ENCODE data around the gene KCNAB1.
"Not testable (repeated sequence)": the region's sequence is repeated elsewhere in the genome, so short reads cannot be mapped to it uniquely, and the experiment has no call there.

The KCNAB1 gene

DNA sequence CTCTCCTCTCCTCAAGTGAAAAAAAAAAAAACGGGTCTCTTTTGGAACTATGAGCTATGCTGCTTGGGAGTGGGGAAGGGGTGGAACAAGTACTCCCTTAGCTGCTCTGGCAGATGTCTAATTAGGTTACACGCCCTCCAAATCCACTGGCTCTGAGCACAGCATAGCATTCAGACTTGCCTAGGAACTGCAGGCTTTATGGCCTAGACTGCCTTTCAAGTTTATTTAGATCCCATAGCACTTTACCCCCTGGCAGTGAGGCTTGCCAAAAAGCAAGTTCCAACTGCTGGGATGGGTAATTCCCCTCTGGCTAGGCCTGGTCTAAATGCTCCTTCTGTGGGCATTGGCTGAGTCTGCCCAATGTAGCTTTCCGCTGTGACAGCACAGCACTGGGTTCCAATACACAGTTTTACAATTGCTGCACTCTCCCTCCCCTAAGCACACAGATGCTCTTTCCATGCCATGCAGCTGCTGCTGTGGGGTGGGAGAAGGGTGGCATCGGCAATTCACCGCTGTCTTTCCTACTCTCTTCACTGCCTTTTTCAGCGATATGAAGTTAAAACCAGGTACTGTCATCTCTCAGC, 152.8 kb downstream of the KCNAB1 start:
- no peak for DNase-seq

DNA sequence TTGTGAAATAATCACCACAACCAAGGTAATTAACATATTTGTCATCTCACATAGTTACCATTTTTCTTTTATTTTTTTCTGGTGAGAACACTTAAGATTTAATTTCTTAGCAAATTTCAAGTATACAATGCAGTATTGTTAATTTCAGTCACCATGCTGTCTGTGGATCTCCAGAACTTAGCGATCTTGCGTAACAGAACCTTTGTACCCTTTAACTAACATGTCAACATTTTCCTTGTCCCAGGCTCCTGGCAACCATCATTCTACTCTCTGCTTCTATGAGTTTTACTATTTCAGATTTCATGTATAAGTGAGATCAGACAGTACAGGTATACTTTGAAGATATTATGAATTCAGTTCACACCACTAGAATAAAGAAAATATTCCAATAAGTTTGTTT, 154.4 kb downstream of the KCNAB1 start:
- DNase-seq = no peak

DNA sequence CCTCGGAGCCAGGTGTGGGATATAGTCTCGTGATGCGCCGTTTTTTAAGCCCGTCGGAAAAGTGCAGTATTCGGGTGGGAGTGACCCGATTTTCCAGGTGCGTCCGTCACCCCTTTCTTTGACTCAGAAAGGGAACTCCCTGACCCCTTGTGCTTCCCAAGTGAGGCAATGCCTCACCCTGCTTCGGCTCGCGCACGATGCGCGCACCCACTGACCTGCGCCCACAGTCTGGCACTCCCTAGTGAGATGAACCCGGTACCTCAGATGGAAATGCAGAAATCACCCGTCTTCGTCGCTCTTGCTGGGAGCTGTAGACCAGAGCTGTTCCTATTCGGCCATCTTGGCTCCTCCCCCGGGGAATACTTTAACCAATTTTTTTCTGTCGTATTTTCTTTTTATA, 164.3 kb downstream of the KCNAB1 start:
- DNase-seq = not testable (repeated sequence)

DNA sequence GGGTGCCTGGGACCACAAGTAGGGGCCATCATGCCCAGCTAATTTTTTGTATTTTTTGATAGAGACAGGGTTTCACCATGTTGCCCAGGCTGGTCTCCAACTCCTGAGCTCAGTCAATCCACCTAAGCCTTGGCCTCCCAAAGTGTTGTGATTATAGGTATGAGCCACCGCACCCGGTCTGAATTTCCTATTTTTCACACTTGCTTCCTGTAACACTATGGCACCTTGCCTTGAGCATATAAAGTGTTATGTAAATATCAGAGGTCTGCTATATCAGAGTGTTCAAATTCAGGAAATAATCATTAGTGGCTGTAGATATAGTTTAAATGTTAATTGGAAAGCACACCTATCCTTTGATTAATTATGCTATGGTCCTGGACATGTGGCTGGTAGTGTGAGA, 165.2 kb downstream of the KCNAB1 start:
- DNase-seq = no peak

DNA sequence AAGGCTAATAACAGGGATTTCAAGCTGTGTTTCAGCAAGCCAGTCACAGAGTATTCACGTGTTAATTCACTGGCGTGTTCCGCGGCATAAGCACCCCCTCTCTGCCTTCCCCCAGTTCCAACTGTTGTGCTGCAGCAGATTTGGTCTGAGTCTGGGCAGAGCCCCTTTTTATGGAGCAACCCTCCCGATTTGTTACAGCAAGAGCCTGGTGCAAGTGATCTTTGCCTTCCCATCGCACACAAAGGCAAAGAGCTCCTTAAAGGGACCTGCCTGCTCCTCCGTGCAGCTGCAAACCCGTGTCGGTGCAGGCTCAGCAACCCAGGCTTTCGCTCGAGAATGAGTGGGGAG, 170.5 kb downstream of the KCNAB1 start:
- no peak for DNase-seq

DNA sequence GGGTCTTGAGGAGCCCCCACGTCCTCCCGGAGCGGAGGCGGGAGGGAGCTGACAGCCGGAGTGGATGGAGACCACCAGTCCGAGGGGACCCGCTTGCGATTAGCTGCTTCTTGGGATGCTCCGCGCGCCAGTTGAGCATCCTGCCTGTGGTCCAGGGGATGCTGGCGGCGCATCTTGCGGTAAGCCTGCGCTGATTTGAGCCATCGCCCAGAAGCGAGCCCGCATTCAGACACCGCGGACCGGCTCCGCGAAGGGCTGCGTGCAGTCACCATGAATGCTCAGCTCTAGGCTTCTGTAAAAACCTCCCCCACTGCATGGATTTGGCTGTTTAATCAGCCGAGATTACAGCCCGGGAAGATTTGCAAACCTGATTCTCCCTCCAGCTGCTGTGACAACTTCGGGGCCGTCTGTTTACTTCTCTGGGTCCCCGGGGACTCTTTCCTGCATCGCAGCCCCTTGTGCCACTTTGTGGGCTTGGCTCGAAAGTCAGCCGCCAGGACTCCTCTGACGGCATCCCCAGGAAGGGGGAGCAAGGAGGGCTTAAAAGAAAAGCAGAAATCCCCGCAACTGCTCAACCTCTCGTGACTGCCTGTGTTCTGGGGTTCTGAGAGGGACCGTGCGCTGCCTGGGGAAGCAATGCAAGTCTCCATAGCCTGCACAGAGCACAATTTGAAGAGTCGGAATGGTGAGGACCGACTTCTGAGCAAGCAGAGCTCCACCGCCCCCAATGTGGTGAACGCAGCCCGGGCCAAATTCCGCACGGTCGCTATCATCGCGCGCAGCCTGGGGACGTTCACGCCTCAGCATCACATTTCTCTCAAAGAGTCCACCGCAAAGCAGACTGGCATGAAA, 171.1 kb downstream of the KCNAB1 start:
- no peak for DNase-seq

DNA sequence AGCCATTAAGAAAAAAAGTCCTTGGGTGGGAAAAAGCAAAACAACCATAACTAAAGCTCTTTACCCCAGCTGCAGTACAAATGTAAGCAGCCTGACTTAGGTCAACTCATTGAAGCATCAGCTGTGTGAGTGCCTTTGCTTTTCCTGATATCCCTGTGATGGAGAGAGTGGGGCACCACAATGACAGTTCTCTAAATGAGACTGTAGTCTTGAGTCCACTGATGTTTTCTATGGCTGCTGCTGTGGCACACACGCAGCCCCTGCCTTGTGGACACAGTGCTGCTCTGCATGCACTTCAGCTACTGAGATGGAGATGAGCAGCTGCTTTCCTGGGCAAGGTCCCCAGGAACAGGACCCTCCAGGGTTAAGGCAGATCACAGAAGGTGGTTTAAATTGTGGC, 173.2 kb downstream of the KCNAB1 start:
- no peak for DNase-seq

DNA sequence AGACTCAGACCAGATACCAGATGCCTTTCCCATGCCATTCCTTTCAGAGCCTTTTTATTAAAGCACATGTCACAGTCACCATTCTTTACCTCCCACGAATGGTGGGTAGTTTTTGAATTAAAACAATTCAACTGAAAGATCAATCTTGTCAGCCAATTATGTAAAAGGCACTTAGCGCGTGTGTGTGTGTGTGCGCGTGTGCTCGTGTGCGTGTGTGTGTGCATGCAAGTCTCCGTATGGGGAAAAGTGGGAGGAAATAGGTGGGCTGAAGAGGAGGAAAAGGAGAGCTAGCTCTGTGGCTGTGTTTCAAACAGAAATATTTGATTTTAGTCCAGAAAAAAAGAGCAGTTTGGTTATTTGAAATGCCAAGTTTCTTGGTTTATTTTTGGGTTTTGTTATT, 177.2 kb downstream of the KCNAB1 start:
- no peak for DNase-seq

DNA sequence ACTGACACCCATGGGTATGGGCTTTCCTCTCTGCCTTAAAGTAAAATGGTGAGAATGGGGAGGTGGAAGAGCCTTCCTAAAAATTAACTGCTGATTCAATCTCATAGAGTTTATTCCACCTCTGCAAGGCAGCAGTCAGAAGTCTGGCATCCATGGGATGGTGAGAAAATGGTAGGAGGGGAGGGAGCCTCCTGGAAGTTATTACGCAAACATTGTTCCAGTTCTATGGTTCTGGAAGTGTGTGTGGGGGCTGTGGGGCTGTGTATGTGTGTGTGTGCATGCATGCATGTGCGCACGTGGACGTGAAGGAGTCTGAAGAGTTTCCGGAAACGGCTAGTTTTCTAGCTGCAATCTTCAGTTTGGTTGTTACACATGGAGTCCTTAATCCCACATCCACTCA, 177.6 kb downstream of the KCNAB1 start:
- DNase-seq = no peak

DNA sequence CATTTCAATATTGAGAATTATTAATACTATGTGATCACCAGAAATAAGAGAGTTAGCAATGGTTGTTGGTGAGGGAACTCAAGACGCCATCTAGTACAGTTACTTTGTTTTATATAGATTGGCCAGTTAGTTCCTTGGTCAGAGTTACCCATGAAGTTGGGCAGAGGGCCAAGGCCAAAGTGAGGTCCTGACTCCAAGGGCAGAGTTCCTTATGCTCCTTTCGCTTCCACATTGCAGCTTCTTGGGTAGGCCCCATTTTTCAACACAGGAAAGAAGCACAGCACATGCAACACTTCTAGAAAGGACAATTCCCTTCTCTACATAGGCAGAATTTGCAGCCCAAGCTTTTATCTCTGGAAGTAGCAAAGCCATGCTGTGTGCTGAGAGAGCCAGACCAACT, 178.6 kb downstream of the KCNAB1 start:
- peak; percentile 33 for DNase-seq

DNA sequence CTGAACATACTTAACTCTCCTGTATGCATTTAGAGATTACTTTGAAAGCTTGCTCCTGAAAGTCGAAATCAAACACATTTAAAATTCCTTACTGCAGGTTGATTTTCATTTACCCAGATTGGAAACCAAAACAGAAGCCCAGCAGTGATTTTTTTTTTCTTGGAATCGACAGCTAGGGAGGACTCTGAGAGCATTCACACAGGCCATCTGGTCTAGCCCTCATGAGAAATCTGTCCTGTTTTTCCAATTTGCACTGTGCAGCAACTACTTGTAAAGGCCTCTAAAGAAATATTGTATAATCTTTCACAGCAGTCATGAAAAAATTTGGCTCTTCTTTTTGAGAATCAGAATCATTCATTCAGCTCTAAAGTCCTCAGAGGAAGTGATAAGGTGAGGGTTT, 179.2 kb downstream of the KCNAB1 start:
- DNase-seq = no peak

DNA sequence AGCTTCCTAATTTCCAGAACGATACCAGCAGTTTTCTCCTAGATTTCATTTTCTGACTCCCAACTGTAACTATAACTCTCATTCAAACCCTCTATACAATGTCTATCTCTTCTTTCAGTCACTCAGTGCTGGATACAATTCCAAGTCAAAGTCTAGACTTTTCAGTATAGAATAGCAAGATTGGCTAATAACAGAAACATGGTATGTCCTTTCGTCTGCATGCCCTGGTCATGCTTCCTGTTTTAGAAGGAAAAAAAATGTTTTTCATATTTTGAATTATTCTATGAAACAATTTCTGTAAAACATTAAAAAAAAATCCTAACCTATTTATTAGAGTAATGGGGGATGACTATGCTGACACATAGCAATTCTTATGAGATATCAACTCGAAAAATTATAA, 180.0 kb downstream of the KCNAB1 start:
- no peak for DNase-seq

DNA sequence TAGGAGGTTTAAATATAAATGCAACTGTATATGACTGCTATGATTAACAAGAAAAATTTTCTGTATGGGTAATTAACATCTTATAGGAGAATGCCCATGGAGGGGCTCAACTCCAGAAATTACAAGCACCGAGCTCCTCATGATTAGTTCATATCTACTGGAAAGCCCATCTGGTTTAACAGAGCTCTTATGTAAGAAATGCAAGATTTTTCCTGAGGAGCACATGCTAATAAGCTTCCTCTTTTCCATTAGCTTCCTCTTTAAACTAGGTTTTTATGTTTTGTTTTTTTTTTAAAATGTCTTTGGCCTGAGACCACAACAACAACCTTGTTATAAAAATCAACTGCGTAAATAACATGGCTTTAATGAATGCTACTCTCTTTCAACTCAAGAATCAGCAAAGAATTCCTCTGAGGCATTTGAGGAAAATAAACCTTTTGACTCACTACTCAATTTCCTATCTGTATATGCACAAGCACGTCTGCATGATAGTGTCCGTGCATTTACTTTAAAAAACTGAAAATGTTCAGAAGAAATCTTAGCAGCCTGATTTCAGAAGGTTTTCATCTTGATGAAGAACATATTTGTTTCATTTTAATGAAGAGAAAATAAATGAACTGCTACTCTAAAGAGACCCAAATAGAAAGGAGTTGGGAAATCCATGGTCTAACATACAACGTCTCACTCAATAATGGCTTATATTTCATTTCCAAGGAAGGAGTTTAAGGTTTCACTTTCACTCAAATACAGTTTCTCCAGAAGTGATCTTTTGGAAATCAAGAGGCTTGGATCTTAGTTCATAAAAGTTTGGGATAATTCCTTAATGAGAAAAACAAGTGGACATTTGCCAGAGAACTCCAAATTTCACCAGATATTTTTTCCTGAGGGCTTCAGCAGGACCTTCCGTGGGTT, 180.8 kb downstream of the KCNAB1 start:
- peak; percentile 14 for DNase-seq

DNA sequence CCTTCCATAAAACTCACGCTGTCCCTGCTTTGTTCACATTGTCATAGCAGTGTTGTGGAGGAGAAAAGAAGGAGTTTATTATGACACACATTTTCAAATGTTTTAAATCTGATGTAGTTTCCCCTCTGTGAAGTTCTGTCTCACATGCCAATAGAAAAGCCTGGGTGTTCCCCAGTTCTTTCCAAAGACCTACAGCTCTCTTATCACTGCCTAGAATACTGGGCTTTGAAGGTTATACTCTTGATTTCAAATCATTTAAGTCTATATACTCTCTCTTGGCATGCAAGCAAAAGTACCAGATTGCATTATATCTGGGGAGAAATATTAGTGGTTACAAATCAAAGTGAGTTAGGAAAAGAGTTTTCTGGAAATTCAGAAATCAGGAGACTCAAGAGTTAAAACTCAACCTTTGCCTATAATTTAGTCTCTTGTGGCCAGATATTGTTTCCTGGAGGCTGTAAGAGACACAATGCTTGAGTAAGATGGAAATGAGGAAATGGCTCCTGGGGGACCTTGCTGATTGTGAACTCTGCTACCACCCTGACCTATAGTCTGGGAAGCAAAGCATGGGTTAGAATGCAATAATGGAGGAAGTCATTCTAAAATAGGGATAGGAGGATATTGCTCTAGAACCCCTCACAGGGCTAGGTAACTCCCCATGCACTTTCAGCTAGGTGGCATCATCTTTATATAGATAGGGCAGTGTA, 182.8 kb downstream of the KCNAB1 start:
- DNase-seq = no peak

DNA sequence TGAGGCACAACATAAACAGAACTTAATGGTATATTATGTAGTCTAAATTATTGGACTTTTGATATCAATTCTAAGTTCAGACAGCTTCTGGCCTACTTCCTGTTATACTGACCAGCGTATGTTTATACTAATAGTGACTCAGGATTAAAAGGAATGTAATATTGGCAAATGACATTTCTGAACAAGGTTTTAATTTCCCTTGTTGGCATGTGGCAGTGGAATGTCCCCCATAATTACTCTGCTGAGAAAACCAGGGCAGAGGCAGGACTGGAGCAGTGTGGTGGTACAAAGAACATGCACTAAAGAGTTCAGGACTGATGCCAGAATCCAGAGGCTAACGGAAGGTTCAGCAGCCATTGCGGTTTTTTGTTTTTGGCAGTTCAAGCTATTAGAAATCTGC, 184.0 kb downstream of the KCNAB1 start:
- no peak for DNase-seq

DNA sequence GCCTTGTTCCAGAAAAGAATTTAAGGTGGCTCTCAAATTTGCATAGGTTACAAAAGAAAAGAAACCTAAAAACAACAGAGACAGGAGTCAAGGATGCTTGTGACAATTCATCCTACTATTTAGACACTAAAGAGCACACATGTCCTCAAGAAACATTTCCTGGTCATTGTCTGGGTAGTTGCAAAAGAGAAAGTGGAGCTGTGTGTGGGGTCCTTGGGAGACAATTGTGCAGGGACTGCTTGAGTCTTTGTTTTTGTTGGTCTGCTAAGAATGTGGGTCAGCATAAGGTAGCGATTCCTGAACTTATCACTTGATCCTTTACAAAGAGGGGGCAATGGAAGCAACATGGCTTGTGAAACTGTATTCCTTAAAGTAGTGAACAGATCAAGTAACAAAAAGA, 185.3 kb downstream of the KCNAB1 start:
- DNase-seq = no peak

DNA sequence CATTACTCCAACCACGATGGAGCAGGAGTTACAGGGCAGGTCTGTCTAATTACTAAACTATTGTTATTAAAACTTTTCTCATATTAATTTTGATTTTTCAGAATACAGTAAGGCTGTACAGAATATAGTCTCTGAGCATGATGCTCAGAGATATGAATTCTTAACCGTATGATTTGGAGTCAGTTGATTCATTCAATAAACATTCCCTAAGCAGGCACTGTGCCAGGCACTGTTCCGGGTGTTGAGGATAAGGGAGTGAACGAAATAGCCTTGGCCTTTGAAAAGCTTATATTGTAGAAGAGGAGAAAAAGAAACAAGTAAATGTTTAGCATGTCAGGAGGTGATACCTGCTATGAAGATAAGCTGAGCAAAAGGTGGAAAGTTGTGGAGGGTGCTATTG, 187.3 kb downstream of the KCNAB1 start:
- no peak for DNase-seq

DNA sequence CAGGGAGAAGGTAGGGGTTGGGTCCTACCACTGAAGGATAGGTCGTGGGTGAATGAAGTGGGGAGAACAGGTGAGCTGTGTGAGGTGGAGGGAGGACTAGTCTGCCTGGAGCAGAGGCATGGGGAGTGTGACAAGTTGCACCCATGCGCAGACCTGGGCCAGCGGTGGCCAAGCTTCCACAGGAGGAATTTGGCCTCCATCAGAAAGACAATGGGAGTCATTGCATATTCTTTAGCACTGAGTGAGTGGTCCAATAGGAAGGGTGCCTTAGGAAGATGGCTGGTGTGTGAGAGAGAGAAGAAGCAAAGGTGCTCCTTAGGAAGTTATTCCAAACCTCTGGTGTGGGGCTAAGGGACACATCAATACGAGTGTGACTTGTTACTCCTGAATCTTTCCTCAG, 191.1 kb downstream of the KCNAB1 start:
- DNase-seq = no peak

DNA sequence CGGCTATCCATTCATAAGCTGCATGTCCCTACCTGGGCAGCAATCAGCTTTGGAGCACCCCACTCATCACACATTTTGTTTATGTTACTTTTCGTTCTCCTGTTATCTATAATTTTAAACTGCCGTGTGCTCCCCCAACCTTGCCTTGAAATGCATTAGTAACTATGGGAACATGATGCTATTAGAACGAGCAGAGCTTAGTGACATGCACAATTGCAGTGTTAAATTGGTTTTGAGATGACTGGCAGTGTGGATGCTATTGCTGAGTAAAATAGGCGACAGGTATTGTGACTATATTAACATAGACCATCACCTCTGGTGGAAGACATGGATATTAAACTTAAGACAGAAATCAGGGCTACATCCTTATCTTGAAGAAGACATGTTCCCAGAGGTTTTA, 191.6 kb downstream of the KCNAB1 start:
- no peak for DNase-seq

DNA sequence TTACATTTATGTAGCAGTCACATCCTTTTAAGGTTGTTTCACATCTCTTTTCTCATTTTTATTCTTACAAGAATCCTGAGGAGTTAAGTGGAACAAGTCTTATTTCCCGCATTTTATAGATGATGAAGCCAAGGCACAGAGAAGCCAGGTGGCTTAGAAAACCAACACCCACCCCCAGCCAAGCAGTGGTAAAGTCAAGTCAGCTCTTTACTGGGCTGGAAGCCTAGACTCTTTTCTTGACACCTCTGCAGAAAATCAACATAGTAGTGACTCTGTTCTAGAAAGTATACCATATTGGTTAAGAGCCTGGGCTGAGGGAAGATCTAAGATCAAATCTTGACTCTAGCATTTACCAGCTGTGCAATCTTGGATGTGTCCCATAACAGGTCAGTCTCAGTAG, 195.7 kb downstream of the KCNAB1 start:
- DNase-seq = no peak

DNA sequence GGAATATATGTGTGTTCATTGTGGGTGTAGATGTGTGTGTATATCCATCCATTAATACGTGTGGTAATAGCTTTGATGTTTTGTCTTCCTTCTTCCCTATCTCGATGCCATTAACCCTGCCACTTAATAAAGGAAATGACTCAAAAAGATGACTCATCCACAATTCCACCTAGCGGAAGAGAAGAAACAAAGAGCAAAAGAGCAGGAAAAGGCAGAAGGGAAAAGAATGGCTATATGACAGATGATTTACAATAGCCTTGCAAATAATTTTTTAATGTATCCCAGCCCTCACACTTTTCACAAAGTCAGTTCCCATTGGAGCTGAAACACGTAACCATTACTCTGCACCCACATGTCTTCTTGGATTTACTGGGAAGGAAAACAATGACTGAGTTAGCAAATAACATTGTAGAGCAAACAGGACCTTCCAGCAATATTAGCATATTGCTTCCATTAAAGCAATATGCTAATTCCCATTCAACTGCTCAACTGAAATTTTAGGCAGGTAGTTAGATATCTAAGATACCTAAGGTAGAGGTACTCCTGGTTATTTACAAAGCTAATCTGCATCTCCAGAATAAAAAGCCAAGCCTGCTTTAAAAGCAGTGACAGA, 197.2 kb downstream of the KCNAB1 start:
- no peak for DNase-seq

DNA sequence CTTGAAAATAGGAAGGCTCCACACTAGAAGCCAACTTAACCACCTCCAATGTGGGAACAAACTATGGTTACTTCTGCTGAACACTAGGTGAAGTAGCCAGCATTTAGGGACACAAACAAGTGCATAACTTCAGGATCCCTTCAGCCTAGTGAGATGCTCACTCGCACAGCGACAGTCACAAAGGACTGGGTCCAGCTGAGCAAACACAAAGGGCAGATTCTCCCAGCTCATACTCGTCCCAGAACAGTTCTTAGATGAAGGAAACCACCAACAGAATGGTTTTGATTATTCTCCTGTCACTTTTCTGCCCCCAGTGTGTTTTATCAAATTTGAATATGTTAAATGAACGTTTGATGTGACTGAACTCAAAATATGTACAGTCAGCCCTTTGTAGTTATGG, 201.6 kb downstream of the KCNAB1 start:
- peak; percentile 57 for DNase-seq

DNA sequence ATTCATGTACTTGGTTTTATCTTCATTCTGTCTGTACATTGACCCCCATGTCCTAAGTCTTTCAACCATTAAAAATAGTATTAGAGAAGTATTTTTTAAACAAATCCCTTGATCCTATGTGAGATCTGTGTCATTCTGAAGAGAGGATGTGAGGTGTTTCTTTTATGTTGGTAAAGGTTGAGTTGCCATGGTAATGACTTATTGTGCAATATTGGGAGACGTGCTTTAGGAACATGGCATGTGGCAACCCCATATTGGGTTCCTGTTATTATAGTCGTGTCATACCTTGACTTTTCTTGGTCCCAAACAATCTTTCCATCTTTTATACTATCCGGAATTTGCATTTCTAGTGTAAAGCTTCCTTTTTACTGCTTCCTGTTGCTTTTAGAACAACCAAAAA, 203.1 kb downstream of the KCNAB1 start:
- no peak for DNase-seq

Data from midbrain (tissue), 1 donor.